Pericardium fibroblast (primary cell): ENCODE results near the gene CAPZA3. TPM values are rescaled to one million over a fixed set of nuclear protein-coding genes. Genes with fewer than 3 reads are reported as not detected.

ENCODE experiments used
- total RNA-seq: library from RNA; depleted of rRNA; stranded (reverse); fragments of >200 nt; gene quantifications from 2 replicates; pipeline ENCODE4 v1.2.3, GENCODE V29; 2015

CAPZA3 gene, protein sequence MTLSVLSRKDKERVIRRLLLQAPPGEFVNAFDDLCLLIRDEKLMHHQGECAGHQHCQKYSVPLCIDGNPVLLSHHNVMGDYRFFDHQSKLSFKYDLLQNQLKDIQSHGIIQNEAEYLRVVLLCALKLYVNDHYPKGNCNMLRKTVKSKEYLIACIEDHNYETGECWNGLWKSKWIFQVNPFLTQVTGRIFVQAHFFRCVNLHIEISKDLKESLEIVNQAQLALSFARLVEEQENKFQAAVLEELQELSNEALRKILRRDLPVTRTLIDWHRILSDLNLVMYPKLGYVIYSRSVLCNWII
- not detected in 2 replicates for total RNA-seq

DNA sequence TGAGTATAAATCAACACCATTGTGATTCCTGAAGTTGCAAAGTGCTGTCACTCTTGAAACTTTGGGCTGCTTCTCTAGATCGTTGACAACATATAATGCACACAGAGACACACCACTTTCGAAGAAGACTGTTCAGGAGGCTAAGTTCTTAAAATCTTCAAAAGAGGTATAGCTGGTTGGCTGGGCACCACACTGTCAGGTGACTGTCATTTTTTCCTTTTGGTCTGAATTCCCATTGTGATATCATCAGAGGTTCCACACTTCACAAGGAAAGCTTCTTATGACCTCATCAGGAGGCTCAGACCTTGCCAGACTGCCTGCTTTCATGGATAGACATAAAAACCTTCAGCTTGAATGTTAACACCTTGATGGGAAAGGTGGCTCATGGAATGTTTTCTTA, at the start of gene CAPZA3, which contains the start of gene PLCZ1:
Gene CAPZA3 (plus strand): TSS at position 301 of the 400 bp plus-strand sequence. CDS start 150 bp downstream, outside the sequence.
Gene PLCZ1 (minus strand): TSS at position 194 of the 400 bp plus-strand sequence. CDS start 641 bp downstream, outside the sequence.

Other genes with a start within 250 kb of the CAPZA3 start
- gene PLCZ1, start 107 bp upstream of the CAPZA3 start, total RNA-seq = not detected in 2 replicates